Measurements from ENCODE around the gene RBM47. TPM values are rescaled to one million over a fixed set of nuclear protein-coding genes. Genes with fewer than 3 reads are reported as not detected.

The RBM47 gene
- total RNA-seq, 1 experiment from 2014 or later = 70.3 TPM

- no peak overlapping the region for H3K4me2 ChIP-seq (ENCODE audit: insufficient read depth, insufficient read length, low read length)
- no peaks in the 10 kb centered on the region for H4K20me1 ChIP-seq (ENCODE audit: control insufficient read depth, insufficient read depth, insufficient read length)
- no peak overlapping the region for H4K8ac ChIP-seq (replicated peaks; ENCODE audit: insufficient read length, low read depth, low read length)
- H3K79me2 ChIP-seq (ENCODE audit: insufficient read depth, low read length) = no peaks in the 10 kb centered on the region
- H2BK5ac ChIP-seq (ENCODE audit: insufficient read length, low read length) = no peak overlapping the region
- Mint-ChIP-seq H3K4me1 (peaks cover 35 to 37% of the 10 kb centered on the region in 2 experiments), H3K27ac (0 out of 7 replicates have a peak overlapping the region, but pooled peaks of 1 of the 3 experiments have one; percentile 33), H3K36me3 (ENCODE audit: insufficient read depth in 1 of 3, low read depth in 3 of 3) (peaks cover 0 to 4% (median 3%) of the 10 kb centered on the region in 3 experiments; a peak in 4 of 7 replicates), H3K9me3 (no peaks in the 10 kb centered on the region), H3K27me3 (ENCODE audit: low read depth) (no peaks in the 10 kb centered on the region; the same call in 1 of the 2 replicates), H3K4me3 (no peak overlapping the region)
- no peak overlapping the region for H3K23ac ChIP-seq (ENCODE audit: insufficient read length, low read depth, low read length)
- no peak overlapping the region for H2AFZ ChIP-seq (ENCODE audit: low read length)
- DNase-seq = no peak
- no peaks in the 10 kb centered on the region for H3K27me3 ChIP-seq (ENCODE audit: insufficient read depth, low read length)
- no peak overlapping the region for H4K91ac ChIP-seq (ENCODE audit: insufficient read length, low read depth, low read length)
- no peak overlapping the region for H2AK5ac ChIP-seq (ENCODE audit: insufficient read length, low read length)
- H3K4me1 ChIP-seq (ENCODE audit: insufficient read depth, low read length) = peaks cover 5% of the 10 kb centered on the region; the same call in 1 of the 2 replicates
- no peak overlapping the region for H3T11ph ChIP-seq (ENCODE audit: low read length)
- H3K4ac ChIP-seq (ENCODE audit: low read depth, low read length) = no peak overlapping the region
- no peak overlapping the region for H4K5ac ChIP-seq (ENCODE audit: insufficient read length, low read depth, low read length)
- no peaks in the 10 kb centered on the region for H3K23me2 ChIP-seq (ENCODE audit: insufficient read length, low read depth, low read length, poor library complexity, severe bottlenecking)
- no peak overlapping the region for H2BK120ac ChIP-seq (ENCODE audit: low read depth, low read length, poor library complexity, severe bottlenecking)
- TF ChIP-seq, protein P1, sequence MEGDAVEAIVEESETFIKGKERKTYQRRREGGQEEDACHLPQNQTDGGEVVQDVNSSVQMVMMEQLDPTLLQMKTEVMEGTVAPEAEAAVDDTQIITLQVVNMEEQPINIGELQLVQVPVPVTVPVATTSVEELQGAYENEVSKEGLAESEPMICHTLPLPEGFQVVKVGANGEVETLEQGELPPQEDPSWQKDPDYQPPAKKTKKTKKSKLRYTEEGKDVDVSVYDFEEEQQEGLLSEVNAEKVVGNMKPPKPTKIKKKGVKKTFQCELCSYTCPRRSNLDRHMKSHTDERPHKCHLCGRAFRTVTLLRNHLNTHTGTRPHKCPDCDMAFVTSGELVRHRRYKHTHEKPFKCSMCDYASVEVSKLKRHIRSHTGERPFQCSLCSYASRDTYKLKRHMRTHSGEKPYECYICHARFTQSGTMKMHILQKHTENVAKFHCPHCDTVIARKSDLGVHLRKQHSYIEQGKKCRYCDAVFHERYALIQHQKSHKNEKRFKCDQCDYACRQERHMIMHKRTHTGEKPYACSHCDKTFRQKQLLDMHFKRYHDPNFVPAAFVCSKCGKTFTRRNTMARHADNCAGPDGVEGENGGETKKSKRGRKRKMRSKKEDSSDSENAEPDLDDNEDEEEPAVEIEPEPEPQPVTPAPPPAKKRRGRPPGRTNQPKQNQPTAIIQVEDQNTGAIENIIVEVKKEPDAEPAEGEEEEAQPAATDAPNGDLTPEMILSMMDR (conservative IDR thresholded peaks at IDR 0.05) = no peak
- no peak overlapping the region for H3K9ac ChIP-seq (ENCODE audit: extremely low read depth, insufficient read length, low read length)
- H3K14ac ChIP-seq (ENCODE audit: insufficient read depth, low read length) = no peak overlapping the region
- H3K27ac ChIP-seq (ENCODE audit: insufficient read length, low read depth, low read length) = no peak overlapping the region
- peaks cover 3% of the 10 kb centered on the region for H3K79me1 ChIP-seq (ENCODE audit: insufficient read depth, low read depth, low read length, poor library complexity, severe bottlenecking)
- no peak overlapping the region for H2BK15ac ChIP-seq (ENCODE audit: low read depth, low read length)
- H2BK12ac ChIP-seq (ENCODE audit: insufficient read length, low read depth, low read length) = no peak overlapping the region
- no CpG with 5 or more reads among the region's 11 CpGs for WGBS (ENCODE audit: extremely low coverage, insufficient read length, low lambda C conversion rate)
- H2BK20ac ChIP-seq (ENCODE audit: low read depth, low read length, poor library complexity, severe bottlenecking) = no peak overlapping the region
- H3K56ac ChIP-seq (ENCODE audit: insufficient read length, low read depth, low read length) = no peak overlapping the region
- H3K18ac ChIP-seq (ENCODE audit: insufficient read length, low read depth, low read length) = no peak overlapping the region
- H3K9me3 ChIP-seq (ENCODE audit: control insufficient read depth, low read depth, low read length) = no peaks in the 10 kb centered on the region
These were observed 115.1 kb downstream of the RBM47 start for GRCh38 chr4:40514497-40514951.

Data from H9 (cell line).